Choroid plexus epithelial cell (primary cell): Measurements from ENCODE around the gene MARCHF6.
A peak's percentile ranks its signal among the peaks of the same experiment; 100 is the strongest.

Source experiments
- DNase-seq: peaks from one replicate; pipeline ENCODE4 v3.0.0-alpha.2; 2010; ENCODE audit warnings: low read depth
- H3K4me3 ChIP-seq: 2 replicates; pipeline ENCODE4 v1.5.1; 2011; ENCODE audit warnings: low read depth, mild to moderate bottlenecking, control low read depth, low read length, moderate library complexity
- TF ChIP-seq, protein P1 (sequence below): conservative IDR thresholded peaks from 2 replicates; pipeline ENCODE4 v1.5.1; 2011; ENCODE audit warnings: low read depth, mild to moderate bottlenecking, control low read depth, inconsistent platforms, low read length, moderate library complexity

MARCHF6 gene

GRCh38 chr5:10353241-10354047 lies at the start of gene MARCHF6:
MARCHF6 (plus strand) TSS chr5:10353695; CDS start chr5:10353899, 204 bp downstream.
- DNase-seq = peak; percentile 92
- TF ChIP-seq, protein P1, sequence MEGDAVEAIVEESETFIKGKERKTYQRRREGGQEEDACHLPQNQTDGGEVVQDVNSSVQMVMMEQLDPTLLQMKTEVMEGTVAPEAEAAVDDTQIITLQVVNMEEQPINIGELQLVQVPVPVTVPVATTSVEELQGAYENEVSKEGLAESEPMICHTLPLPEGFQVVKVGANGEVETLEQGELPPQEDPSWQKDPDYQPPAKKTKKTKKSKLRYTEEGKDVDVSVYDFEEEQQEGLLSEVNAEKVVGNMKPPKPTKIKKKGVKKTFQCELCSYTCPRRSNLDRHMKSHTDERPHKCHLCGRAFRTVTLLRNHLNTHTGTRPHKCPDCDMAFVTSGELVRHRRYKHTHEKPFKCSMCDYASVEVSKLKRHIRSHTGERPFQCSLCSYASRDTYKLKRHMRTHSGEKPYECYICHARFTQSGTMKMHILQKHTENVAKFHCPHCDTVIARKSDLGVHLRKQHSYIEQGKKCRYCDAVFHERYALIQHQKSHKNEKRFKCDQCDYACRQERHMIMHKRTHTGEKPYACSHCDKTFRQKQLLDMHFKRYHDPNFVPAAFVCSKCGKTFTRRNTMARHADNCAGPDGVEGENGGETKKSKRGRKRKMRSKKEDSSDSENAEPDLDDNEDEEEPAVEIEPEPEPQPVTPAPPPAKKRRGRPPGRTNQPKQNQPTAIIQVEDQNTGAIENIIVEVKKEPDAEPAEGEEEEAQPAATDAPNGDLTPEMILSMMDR = no peak
- peak within 1 kb of the TSS; percentile 91 for H3K4me3 ChIP-seq

GRCh38 chr5:10303699-10304170 lies 49.8 kb upstream of the MARCHF6 start:
- no peak for DNase-seq
- no peak overlapping the region for H3K4me3 ChIP-seq
- TF ChIP-seq, protein P1 = no peak

DNA sequence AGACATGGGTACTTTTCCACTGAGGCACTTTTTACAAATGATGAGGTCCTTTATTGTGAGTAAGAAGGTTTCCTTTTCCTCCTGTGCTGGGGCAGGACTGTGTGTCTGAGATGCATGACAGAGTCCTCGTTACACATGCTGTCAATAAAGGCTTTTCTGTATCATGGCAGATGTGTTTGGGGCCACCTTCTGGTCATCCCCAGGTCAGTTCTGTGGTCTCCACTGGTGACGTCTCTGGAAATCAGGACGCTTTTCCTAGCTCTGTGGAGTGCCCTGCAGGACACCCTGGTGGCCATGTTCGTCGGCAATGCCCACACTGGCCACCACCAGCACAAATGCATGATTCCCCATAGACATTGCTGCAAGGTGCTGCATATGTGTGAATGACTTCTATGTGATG lies 48.6 kb upstream of the MARCHF6 start:
- TF ChIP-seq, protein P1 = no peak
- H3K4me3 ChIP-seq = no peak overlapping the region
- DNase-seq = no peak

GRCh38 chr5:10306114-10306513 lies 47.4 kb upstream of the MARCHF6 start:
- TF ChIP-seq, protein P1 = no peak
- no peak for DNase-seq
- peak overlapping the region; percentile 85 for H3K4me3 ChIP-seq

- H3K4me3 ChIP-seq = peak overlapping the region; percentile 85
- DNase-seq = no peak
- TF ChIP-seq, protein P1 = no peak
Measured at GRCh38 chr5:10306806-10307205, 46.7 kb upstream of the MARCHF6 start.

- DNase-seq = peak; percentile 57
Measured at GRCh38 chr5:10307206-10308148, 46.0 kb upstream of the MARCHF6 start, which contains the start of gene CMBL. CMBL (minus strand) TSS chr5:10307902; CDS start chr5:10290762, 17,140 bp downstream.

More at GRCh38 chr5:10307206-10308148, 46.0 kb upstream of the MARCHF6 start, which contains the start of gene CMBL:
- TF ChIP-seq, protein P1 = no peak
- H3K4me3 ChIP-seq = peak within 1 kb of the TSS; percentile 85
